Lower lobe of right lung (tissue), 2 donors: ENCODE data around the gene TPCN2. TPM values are rescaled to one million over a fixed set of nuclear protein-coding genes. Genes with fewer than 3 reads are reported as not detected.

Experiments used
- ATAC-seq, 2 donors: fragments of 200-7000 bp; cut with Tn5 transposase; one replicate each; pipeline ENCODE4 v1.9.1; 2020 to 2022; ENCODE audit warnings: mild to moderate bottlenecking in 2 of 2, moderate library complexity in 2 of 2
- DNase-seq: peaks from one replicate; pipeline ENCODE4 v3.0.0-alpha.2; 2020
- H3K27ac ChIP-seq: fragments of 200-600 bp; one replicate; pipeline ENCODE4 v1.8.0; 2022
- H3K27me3 ChIP-seq: fragments of 200-600 bp; one replicate; pipeline ENCODE4 v1.8.0; 2022; ENCODE audit warnings: low read depth
- H3K36me3 ChIP-seq: fragments of 200-600 bp; one replicate; pipeline ENCODE4 v1.8.0; 2022; ENCODE audit warnings: mild to moderate bottlenecking
- H3K4me1 ChIP-seq: fragments of 200-600 bp; one replicate; pipeline ENCODE4 v1.8.0; 2022
- H3K4me3 ChIP-seq: fragments of 200-600 bp; one replicate; pipeline ENCODE4 v1.8.0; 2022; ENCODE audit warnings: mild to moderate bottlenecking
- H3K9me3 ChIP-seq: fragments of 200-600 bp; one replicate; pipeline ENCODE4 v1.8.0; 2022
- intact Hi-C: fragments of 100-400 bp; cut with DNase I; formaldehyde crosslinking; loops from one replicate; pipeline ENCODE4 v1.11.0; 2022
- total RNA-seq: library from RNA; stranded (reverse); fragmentation: NEBNext Ultra II Directional; extraction: Animal tissue kit (Norgen Biotek cat#: 25700); gene quantifications from one replicate; pipeline ENCODE4 v1.2.1, GENCODE V29; 2021
- TF ChIP-seq, protein P1 (sequence below): fragments of 200-600 bp; IDR thresholded peaks from one replicate; pipeline ENCODE4 v1.8.0; 2022; ENCODE audit warnings: antibody characterized with exemption, mild to moderate bottlenecking
- donor health status: DM: no; HTN: yes; CAD: no; lungs with severe emphysema.

Gene TPCN2
- total RNA-seq, 1 donor from 2014 or later = 18.2 TPM

DNA sequence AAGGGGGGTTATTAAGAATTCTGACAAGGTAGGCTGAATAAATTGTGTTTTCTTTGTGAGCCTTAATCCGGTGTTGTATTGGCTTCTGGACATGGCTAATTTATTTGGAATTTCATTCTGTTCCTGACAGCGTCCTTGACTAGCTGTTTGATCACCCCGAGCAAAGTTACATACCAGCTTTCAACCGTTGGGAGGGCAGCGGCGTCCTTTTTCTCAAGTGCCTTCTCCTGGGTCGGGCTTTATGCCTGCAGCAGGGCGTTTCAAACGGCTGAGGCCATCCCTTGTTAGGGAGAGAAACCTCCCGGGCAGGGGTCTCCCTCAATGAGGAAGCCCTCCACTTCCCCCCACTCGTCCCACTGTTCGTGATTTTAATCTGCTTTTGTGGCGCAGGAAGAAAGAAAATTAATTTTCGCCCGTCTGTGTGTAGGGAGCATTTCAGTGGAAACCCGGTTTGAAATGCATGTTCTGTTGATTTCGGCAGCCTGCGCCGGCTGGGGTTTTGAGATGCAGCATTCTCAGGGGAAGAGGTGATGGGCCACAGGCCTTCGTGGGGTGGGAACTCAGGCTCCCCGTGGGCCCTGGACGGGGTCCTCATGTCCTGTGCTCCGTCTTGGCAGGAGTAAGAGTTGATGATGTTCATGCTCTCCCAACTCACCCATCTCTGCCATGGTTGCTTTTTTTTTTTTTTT, 104.1 kb downstream of the TPCN2 start:
- Histone ChIP-seq H3K27ac (no peak overlapping the region), H3K4me1 (peaks cover 21% of the 10 kb centered on the region), H3K9me3 (no peaks in the 10 kb centered on the region), H3K4me3 (no peak overlapping the region), H3K27me3 (peaks cover 7% of the 10 kb centered on the region), H3K36me3 (no peaks in the 10 kb centered on the region)
- TF ChIP-seq, protein P1, sequence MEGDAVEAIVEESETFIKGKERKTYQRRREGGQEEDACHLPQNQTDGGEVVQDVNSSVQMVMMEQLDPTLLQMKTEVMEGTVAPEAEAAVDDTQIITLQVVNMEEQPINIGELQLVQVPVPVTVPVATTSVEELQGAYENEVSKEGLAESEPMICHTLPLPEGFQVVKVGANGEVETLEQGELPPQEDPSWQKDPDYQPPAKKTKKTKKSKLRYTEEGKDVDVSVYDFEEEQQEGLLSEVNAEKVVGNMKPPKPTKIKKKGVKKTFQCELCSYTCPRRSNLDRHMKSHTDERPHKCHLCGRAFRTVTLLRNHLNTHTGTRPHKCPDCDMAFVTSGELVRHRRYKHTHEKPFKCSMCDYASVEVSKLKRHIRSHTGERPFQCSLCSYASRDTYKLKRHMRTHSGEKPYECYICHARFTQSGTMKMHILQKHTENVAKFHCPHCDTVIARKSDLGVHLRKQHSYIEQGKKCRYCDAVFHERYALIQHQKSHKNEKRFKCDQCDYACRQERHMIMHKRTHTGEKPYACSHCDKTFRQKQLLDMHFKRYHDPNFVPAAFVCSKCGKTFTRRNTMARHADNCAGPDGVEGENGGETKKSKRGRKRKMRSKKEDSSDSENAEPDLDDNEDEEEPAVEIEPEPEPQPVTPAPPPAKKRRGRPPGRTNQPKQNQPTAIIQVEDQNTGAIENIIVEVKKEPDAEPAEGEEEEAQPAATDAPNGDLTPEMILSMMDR = no peak
- ATAC-seq = no peak
- intact Hi-C loops = no loop called here
- DNase-seq = no peak

DNA sequence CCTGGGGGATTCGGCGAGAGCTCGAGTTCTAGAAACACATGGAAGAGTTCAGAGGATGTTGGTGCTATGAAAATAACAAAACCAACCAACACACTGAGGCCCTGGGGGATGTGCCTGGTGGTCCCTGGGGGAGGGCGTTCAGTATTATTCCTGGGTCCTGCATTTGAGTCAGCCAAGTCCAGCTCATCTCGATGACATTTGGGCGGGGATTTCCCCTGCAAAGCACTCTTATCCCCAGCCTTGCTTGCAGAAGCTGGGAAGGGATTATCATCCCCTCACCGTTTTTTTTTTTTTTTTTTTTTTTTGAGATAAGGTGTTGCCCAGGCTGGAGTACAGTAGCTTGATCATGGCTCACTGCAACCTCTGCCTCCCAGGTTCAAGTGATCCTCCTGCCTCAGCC, 104.9 kb downstream of the TPCN2 start:
- H3K9me3 ChIP-seq = no peaks in the 10 kb centered on the region
- no peak overlapping the region for H3K4me3 ChIP-seq
- peaks cover 21% of the 10 kb centered on the region for H3K4me1 ChIP-seq
- DNase-seq = no peak
- intact Hi-C loops = no loop called here
- H3K27me3 ChIP-seq = peaks cover 7% of the 10 kb centered on the region
- H3K36me3 ChIP-seq = no peaks in the 10 kb centered on the region
- TF ChIP-seq, protein P1 = no peak
- H3K27ac ChIP-seq = no peak overlapping the region
- no peak for ATAC-seq

DNA sequence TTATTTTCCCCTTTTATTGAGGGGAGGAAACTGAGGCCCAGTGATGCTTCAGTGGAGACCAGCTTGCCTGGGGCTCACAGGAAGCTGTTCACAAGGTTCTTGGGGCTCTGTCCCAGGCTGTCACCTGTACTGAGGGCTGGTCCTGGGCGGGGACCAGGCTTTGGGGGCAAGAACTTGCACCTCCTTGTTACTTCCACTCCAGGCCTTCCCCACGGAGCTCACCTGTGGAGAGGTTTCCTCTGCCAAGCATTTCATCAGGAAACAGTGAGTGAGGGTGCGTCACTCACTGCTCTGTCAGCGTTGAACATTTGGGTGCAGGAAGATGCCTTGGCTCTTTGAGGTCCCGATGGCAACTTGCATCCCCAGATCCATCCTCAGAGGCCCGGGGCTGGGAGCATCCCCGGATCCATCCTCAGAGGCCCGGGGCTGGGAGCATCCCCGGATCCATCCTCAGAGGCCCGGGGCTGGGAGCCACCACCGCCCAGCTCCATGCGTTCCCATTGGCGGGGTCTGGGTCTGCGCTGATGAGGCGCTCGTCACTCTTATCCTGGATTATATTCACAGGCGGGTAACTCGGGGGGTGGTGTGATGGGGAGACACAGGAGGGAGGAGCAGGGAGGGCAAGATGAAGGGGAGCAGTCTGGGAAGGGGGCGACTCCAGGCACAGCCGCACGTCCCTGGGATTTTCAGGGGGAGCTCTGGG, 105.6 kb downstream of the TPCN2 start:
- no peak overlapping the region for H3K4me3 ChIP-seq
- H3K27ac ChIP-seq = no peak overlapping the region
- peaks cover 7% of the 10 kb centered on the region for H3K27me3 ChIP-seq
- intact Hi-C loops = no loop called here
- DNase-seq (no peak), ATAC-seq (no peak)
- no peaks in the 10 kb centered on the region for H3K36me3 ChIP-seq
- TF ChIP-seq, protein P1 = no peak
- no peaks in the 10 kb centered on the region for H3K9me3 ChIP-seq
- peaks cover 21% of the 10 kb centered on the region for H3K4me1 ChIP-seq

DNA sequence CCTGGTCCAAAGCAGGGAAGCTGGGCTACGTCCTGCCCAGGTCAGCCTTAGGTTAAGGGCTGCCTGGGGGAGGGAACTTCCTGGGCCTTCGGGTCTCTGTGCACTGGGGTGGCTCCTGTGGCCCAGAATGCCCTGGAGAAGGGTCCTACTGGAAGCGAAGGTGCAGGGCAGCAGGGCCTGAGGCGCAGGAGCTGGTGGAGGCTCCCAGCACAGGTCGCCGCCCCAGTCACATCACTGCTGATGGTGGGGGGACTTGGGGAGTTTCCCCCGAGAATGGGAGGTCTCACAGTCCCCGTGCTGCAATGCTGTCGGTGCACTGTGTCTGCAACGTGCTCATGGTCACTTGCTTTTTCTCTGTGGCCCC, 106.2 kb downstream of the TPCN2 start:
- peaks cover 21% of the 10 kb centered on the region for H3K4me1 ChIP-seq
- intact Hi-C loops = no loop called here
- no peak overlapping the region for H3K27ac ChIP-seq
- H3K36me3 ChIP-seq = no peaks in the 10 kb centered on the region
- TF ChIP-seq, protein P1 = no peak
- peaks cover 7% of the 10 kb centered on the region for H3K27me3 ChIP-seq
- ATAC-seq (no peak), DNase-seq (no peak)
- no peak overlapping the region for H3K4me3 ChIP-seq
- H3K9me3 ChIP-seq = no peaks in the 10 kb centered on the region

DNA sequence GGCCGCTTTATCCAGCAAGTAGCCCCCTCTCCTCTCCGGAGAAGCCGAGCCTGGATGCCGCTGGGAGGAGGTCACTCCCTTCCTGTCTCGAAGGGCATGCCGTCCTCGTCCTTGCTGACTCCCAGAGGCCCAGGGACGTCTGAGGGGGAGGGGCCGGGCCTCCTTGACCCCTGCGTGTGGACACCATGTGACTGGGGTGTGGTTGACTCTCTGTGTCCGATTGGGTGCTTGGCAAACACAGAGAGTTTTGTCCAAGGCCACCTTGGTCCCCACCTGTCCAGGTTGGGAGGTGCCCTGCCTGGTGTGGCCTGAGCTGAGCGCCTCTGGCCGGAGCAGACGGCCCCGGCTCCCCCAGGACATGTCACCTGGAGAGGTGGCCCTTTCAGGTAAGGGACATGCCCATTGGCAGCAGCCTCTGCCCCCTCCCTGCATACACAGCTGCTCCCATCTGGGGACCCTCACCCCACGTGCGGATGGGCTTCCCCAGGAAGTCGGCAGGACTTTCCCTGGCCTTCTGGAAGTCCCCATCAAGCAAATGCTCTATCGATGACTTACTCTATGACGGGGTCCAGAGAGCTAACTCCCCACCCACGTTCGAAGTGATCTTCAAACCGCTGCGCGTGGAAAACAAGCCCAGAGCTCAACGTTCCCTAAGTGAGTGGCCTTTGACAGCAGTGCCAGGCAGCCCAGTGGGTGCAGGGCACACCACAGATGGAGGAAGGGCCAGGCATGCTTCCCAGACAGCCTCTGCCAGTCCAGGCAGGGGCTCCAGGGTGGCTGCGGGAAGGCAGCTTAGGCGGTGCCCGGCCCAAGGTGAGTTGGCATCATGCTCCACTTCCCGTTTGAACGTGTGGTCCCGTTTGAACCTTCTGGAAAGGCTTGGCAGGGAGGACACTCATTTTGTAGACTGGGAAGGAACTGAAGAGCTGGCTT, 106.8 kb downstream of the TPCN2 start, which contains the start of gene SMIM38:
Gene SMIM38 (plus strand): TSS at position 634 of the 933 bp plus-strand sequence. CDS start 1,912 bp downstream, outside the sequence.
- Histone ChIP-seq H3K4me1 (peaks cover 21% of the 10 kb centered on the region), H3K27me3 (peaks cover 7% of the 10 kb centered on the region), H3K4me3 (no peak within 1 kb of the TSS), H3K36me3 (no peaks in the 10 kb centered on the region), H3K27ac (no peak within 1 kb of the TSS), H3K9me3 (no peaks in the 10 kb centered on the region)
- TF ChIP-seq, protein P1 = no peak
- ATAC-seq (no peak), DNase-seq (no peak)
- intact Hi-C loops = no loop called here
